HEK293 (cell line): ENCODE measurements around the gene ZNF444.

Experiments used
- CTCF ChIP-seq: fragments of 450-650 bp; formaldehyde crosslinking; IDR thresholded peaks from 2 replicates; pipeline ENCODE4 v1.5.1; 2016; ENCODE audit warnings: missing biosample characterization, missing genetic modification characterization
- ZNF777 ChIP-seq: fragments of 450-650 bp; formaldehyde crosslinking; IDR thresholded peaks from 2 replicates; pipeline ENCODE4 v1.5.1; 2017; ENCODE audit warnings: missing biosample characterization, missing genetic modification characterization, borderline replicate concordance

- TF ChIP-seq CTCF (tag by site-specific recombination) (no peak), ZNF777 (tag by site-specific recombination) (no peak)
These were observed 20.4 kb downstream of the ZNF444 start for GRCh38 chr19:56161534-56161933.
